ENCODE results near the gene TAP1.
A peak's percentile ranks its signal among the peaks of the same experiment; 100 is the strongest.

Gene TAP1

GRCh38 chr6:32803416-32803815 is 50.1 kb downstream of the TAP1 start:
- TF ChIP-seq CTCF (conservative IDR thresholded peaks at IDR 0.05; ENCODE audit: low read depth): no peak
- ChIA-PET POLR2A (ENCODE audit: low non-redundant PET) (no interaction called here), CTCF (no interaction called here)
- DNase-seq (ENCODE audit: low spot score): no peak
- no peak overlapping the region for H3K27ac ChIP-seq

- no peak overlapping the region for H3K27ac ChIP-seq
- ChIA-PET POLR2A (ENCODE audit: low non-redundant PET) (no interaction called here), CTCF (interaction anchor here (1.0 kb wide), 1 partner anchor 14 kb away, joined by 4 read pairs; no protein-coding TSS in a partner anchor)
- no peak for DNase-seq (ENCODE audit: low spot score)
- no peak for TF ChIP-seq CTCF (conservative IDR thresholded peaks at IDR 0.05; ENCODE audit: low read depth)
These were observed 53.8 kb downstream of the TAP1 start for GRCh38 chr6:32799740-32800139.

GRCh38 chr6:32799168-32799567 is 54.3 kb downstream of the TAP1 start:
- ChIA-PET POLR2A (ENCODE audit: low non-redundant PET) (no interaction called here), CTCF (interaction anchor here (0.6 to 1.0 kb wide), 2 partner anchors 14 to 54 kb away, joined by 3 to 4 read pairs; partner anchors contain the start of gene TAP1)
- no peak for DNase-seq (ENCODE audit: low spot score)
- no peak for TF ChIP-seq CTCF (conservative IDR thresholded peaks at IDR 0.05; ENCODE audit: low read depth)
- H3K27ac ChIP-seq: no peak overlapping the region

GRCh38 chr6:32796848-32797776 is 56.4 kb downstream of the TAP1 start:
- POLR2A ChIA-PET (ENCODE audit: low non-redundant PET): no interaction called here

More at GRCh38 chr6:32796848-32797776, 56.4 kb downstream of the TAP1 start:
- H3K27ac ChIP-seq: no peak overlapping the region
- TF ChIP-seq CTCF (conservative IDR thresholded peaks at IDR 0.05; ENCODE audit: low read depth): peak; percentile 82
- CTCF ChIA-PET: interaction anchor here (0.6 to 1.0 kb wide), 6 partner anchors 11 to 1023 kb away, joined by 3 to 5 read pairs (median 4); no protein-coding TSS in a partner anchor
- peak; percentile 59 for DNase-seq (ENCODE audit: low spot score)
